IPS DF 6.9 (cell line): ENCODE data around the gene PTCD2.

Experiments used
- DNase-seq: peaks from one replicate; pipeline ENCODE4 v3.0.0-alpha.2; 2013; ENCODE audit warnings: low read depth, low spot score
- H3K27ac ChIP-seq: one replicate; pipeline ENCODE4 v1.5.1; 2013; ENCODE audit warnings: low read length, control low read depth
- H3K27me3 ChIP-seq: 2 replicates; pipeline ENCODE4 v1.6.1; 2013; ENCODE audit warnings: mild to moderate bottlenecking, low read length; ENCODE audit not compliant: control insufficient read depth, insufficient read depth
- H3K36me3 ChIP-seq: 2 replicates; pipeline ENCODE4 v1.6.1; 2013; ENCODE audit warnings: low read length; ENCODE audit not compliant: control insufficient read depth, insufficient read depth
- H3K4me1 ChIP-seq: 2 replicates; pipeline ENCODE4 v1.6.1; 2013; ENCODE audit warnings: low read length; ENCODE audit not compliant: control insufficient read depth, insufficient read depth
- H3K4me3 ChIP-seq: 2 replicates; pipeline ENCODE4 v1.5.1; 2013; ENCODE audit warnings: mild to moderate bottlenecking, low read length
- H3K9me3 ChIP-seq: 2 replicates; pipeline ENCODE4 v1.6.1; 2013; ENCODE audit warnings: low read length, inconsistent platforms; ENCODE audit not compliant: control insufficient read depth, insufficient read depth
- WGBS: extraction: QIAGEN DNeasy Blood & Tissue Kit; methylation state at CpG from one replicate; pipeline ENCODE4 v1.1.7; 2013; ENCODE audit warnings: mixed read lengths, missing lambda C conversion rate; ENCODE audit not compliant: insufficient read length, insufficient coverage; 5-methylcytosine and 5-hydroxymethylcytosine counted together

Gene PTCD2

GRCh38 chr5:72319976-72320752 is at the start of gene PTCD2, which contains the start of gene MRPS27:
PTCD2 (plus strand) TSS chr5:72320373; CDS start chr5:72320383, 10 bp downstream.
MRPS27 (minus strand) TSS chr5:72320240; CDS start chr5:72320221, 19 bp downstream.
- no peaks in the 10 kb centered on the region for H3K36me3 ChIP-seq
- peak; percentile 94 for DNase-seq
- peak within 1 kb of the TSS; percentile 89 for H3K4me3 ChIP-seq
- no peaks in the 10 kb centered on the region for H3K27me3 ChIP-seq
- H3K9me3 ChIP-seq = no peaks in the 10 kb centered on the region
- no peak within 1 kb of the TSS for H3K27ac ChIP-seq
- H3K4me1 ChIP-seq = no peaks in the 10 kb centered on the region
- WGBS = no CpG with 5 or more reads among the region's 40 CpGs

- H3K27me3 ChIP-seq = no peaks in the 10 kb centered on the region
- no peak overlapping the region for H3K4me3 ChIP-seq
- no CpG with 5 or more reads among the region's 3 CpGs for WGBS
- no peaks in the 10 kb centered on the region for H3K9me3 ChIP-seq
- H3K36me3 ChIP-seq = no peaks in the 10 kb centered on the region
- DNase-seq = no peak
- H3K4me1 ChIP-seq = no peaks in the 10 kb centered on the region; the same call in 1 of the 2 replicates
- no peak overlapping the region for H3K27ac ChIP-seq
Measured at GRCh38 chr5:72271702-72272101, 48.5 kb upstream of the PTCD2 start.

- no peaks in the 10 kb centered on the region; the same call in 1 of the 2 replicates for H3K4me1 ChIP-seq
- no peaks in the 10 kb centered on the region for H3K27me3 ChIP-seq
- H3K36me3 ChIP-seq = no peaks in the 10 kb centered on the region
- no peak overlapping the region for H3K27ac ChIP-seq
- DNase-seq = no peak
- H3K4me3 ChIP-seq = no peak overlapping the region
- WGBS = no CpG with 5 or more reads among the region's 4 CpGs
- no peaks in the 10 kb centered on the region for H3K9me3 ChIP-seq
Measured at GRCh38 chr5:72272398-72272797, 47.8 kb upstream of the PTCD2 start.

- Histone ChIP-seq H3K9me3 (no peaks in the 10 kb centered on the region), H3K4me3 (no peak overlapping the region)
Measured at GRCh38 chr5:72273547-72273946, 46.6 kb upstream of the PTCD2 start.

GRCh38 chr5:72276219-72276752 is 43.9 kb upstream of the PTCD2 start:
- Histone ChIP-seq H3K4me1 (no peaks in the 10 kb centered on the region), H3K4me3 (no peak overlapping the region), H3K27me3 (no peaks in the 10 kb centered on the region), H3K36me3 (no peaks in the 10 kb centered on the region), H3K27ac (no peak overlapping the region), H3K9me3 (no peaks in the 10 kb centered on the region)
- no peak for DNase-seq
- WGBS = no CpG with 5 or more reads among the region's 3 CpGs

More at GRCh38 chr5:72273547-72273946, 46.6 kb upstream of the PTCD2 start:
- no peak for DNase-seq
- H3K36me3 ChIP-seq = no peaks in the 10 kb centered on the region
- H3K27ac ChIP-seq = no peak overlapping the region
- H3K27me3 ChIP-seq = no peaks in the 10 kb centered on the region
- WGBS = no CpG with 5 or more reads among the region's 7 CpGs
- H3K4me1 ChIP-seq = no peaks in the 10 kb centered on the region; the same call in 1 of the 2 replicates

GRCh38 chr5:72280581-72281069 is 39.5 kb upstream of the PTCD2 start:
- no peaks in the 10 kb centered on the region for H3K36me3 ChIP-seq
- H3K27ac ChIP-seq = no peak overlapping the region
- H3K9me3 ChIP-seq = no peaks in the 10 kb centered on the region
- no peaks in the 10 kb centered on the region for H3K27me3 ChIP-seq
- no CpG with 5 or more reads among the region's 2 CpGs for WGBS
- no peak for DNase-seq
- H3K4me1 ChIP-seq = no peaks in the 10 kb centered on the region
- no peak overlapping the region for H3K4me3 ChIP-seq

- no peak overlapping the region for H3K4me3 ChIP-seq
- no peaks in the 10 kb centered on the region for H3K36me3 ChIP-seq
- H3K27ac ChIP-seq = no peak overlapping the region
Measured at GRCh38 chr5:72281430-72281763, 38.8 kb upstream of the PTCD2 start.

GRCh38 chr5:72281764-72282499 is 38.2 kb upstream of the PTCD2 start:
- WGBS = 100% methylated on average over 2 of the region's 3 CpGs
- H3K36me3 ChIP-seq = no peaks in the 10 kb centered on the region
- no peak overlapping the region for H3K27ac ChIP-seq

More at GRCh38 chr5:72281430-72281763, 38.8 kb upstream of the PTCD2 start:
- Histone ChIP-seq H3K4me1 (no peaks in the 10 kb centered on the region), H3K27me3 (no peaks in the 10 kb centered on the region), H3K9me3 (no peaks in the 10 kb centered on the region)
- WGBS = no CpG with 5 or more reads among the region's 1 CpG
- no peak for DNase-seq

GRCh38 chr5:72282878-72283277 is 37.3 kb upstream of the PTCD2 start:
- Histone ChIP-seq H3K27ac (no peak overlapping the region), H3K9me3 (no peaks in the 10 kb centered on the region), H3K36me3 (no peaks in the 10 kb centered on the region), H3K27me3 (no peaks in the 10 kb centered on the region), H3K4me1 (no peaks in the 10 kb centered on the region), H3K4me3 (no peak overlapping the region)
- no CpG with 5 or more reads among the region's 2 CpGs for WGBS
- DNase-seq = no peak

More at GRCh38 chr5:72281764-72282499, 38.2 kb upstream of the PTCD2 start:
- DNase-seq = no peak
- Histone ChIP-seq H3K9me3 (no peaks in the 10 kb centered on the region), H3K27me3 (no peaks in the 10 kb centered on the region), H3K4me1 (no peaks in the 10 kb centered on the region), H3K4me3 (no peak overlapping the region)

- no peak for DNase-seq
- no peaks in the 10 kb centered on the region for H3K27me3 ChIP-seq
- H3K4me3 ChIP-seq = no peak overlapping the region
- H3K36me3 ChIP-seq = no peaks in the 10 kb centered on the region
- no peaks in the 10 kb centered on the region for H3K4me1 ChIP-seq
- no peak overlapping the region for H3K27ac ChIP-seq
- no peaks in the 10 kb centered on the region for H3K9me3 ChIP-seq
- WGBS = no CpG with 5 or more reads among the region's 2 CpGs
Measured at GRCh38 chr5:72283358-72283757, 36.8 kb upstream of the PTCD2 start.
